NCI-H1092 treated with DMSO at 0.1 percent for 48 hours (cell line): ENCODE measurements around the gene TMEM183A.
A peak's percentile ranks its signal among the peaks of the same experiment; 100 is the strongest.
"Not testable (repeated sequence)": the region's sequence is repeated elsewhere in the genome, so short reads cannot be mapped to it uniquely, and the experiment has no call there.

Experiments
- DNase-seq: peaks from one replicate; lab custom pipeline; 2025; lab: John Stamatoyannopoulos, UW

Gene TMEM183A

DNA sequence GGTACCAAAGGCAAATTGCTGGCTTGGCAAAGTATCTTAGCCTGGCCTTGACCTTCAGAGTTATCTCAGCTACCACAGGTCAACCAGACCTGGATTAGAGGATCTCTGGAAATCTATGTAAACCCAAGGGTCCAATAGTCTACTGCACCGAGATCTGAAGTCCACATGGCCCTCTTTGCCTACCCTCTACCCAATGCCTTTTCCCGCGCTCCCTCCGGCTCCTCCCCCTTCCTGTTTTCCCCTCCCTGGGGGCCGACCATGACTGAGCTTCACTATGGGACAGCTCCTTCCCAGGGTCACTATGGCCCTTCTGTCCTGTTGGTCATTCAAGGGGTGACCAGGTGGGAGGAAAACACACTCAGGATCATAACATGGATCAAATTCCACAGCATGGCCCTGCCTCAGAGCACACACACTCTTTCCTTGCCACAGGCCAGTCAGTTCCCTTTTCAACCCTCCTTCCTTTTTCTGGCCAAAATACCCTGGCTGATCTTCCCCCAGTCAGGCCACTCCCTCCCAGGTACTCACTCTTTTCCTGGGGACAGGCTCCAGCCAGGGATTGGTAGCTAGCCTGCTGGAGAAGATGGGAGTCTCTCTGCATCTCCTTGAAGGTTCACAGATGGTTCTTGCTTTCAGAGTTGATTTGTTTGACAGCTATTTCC, 19.1 kb upstream of the TMEM183A start:
- DNase-seq, result no peak

DNA sequence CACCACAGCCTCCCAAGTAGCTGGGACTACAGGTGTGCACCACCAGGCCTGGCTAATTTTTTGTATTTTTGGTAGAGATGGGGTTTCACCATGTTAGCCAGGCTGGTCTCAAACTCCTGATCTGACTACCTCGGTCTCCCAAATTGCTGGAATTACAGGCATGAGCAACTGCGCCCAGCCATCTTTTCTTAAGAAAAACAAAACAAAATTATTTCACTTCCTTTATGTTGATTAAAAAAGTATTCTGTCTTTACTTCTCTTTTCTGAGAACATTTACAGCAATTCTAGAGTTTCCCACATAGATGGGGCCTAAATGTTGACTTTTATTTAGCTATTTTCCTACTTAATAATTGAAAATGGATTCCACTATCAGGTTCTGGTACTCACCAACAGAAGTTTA, 17.3 kb upstream of the TMEM183A start:
- DNase-seq, result no peak

DNA sequence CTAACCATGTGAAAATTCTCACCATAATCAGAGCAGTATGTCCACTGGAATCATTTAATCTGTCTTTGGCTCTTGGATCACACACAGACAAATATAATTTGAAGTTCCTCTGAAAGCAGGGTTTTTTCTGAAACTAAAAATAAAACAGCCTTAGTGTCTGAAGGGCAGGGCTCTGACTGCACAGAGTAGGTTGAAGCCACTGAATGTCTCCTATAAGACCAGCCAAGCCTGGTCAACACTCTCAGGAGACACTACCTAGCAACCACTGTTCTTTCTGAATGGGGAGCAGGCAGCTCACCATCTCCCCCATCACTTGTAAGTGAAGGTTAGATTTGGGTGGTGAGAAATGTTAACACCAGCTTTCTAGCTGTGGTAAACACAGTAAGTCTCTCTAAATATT, 16.1 kb upstream of the TMEM183A start:
- no peak for DNase-seq

DNA sequence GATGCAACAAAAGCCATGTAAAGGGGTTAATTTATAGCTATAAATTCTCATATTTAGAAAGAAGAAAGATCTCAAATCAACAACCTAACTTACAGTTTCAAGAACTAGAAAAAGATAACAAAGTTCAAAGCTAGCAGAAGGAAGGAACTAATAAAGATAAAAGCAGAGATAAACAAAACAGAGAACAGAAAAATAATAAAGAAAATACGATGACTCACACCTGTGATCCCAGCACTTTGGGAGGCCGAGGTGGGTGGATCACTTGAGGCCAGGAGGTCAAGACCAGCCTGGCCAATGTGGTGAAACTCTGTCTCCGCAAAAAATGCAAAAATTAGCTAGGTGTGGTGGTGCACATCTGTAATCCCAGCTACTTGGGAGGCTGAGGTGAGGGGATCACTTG, 12.4 kb upstream of the TMEM183A start:
- DNase-seq, result no peak

DNA sequence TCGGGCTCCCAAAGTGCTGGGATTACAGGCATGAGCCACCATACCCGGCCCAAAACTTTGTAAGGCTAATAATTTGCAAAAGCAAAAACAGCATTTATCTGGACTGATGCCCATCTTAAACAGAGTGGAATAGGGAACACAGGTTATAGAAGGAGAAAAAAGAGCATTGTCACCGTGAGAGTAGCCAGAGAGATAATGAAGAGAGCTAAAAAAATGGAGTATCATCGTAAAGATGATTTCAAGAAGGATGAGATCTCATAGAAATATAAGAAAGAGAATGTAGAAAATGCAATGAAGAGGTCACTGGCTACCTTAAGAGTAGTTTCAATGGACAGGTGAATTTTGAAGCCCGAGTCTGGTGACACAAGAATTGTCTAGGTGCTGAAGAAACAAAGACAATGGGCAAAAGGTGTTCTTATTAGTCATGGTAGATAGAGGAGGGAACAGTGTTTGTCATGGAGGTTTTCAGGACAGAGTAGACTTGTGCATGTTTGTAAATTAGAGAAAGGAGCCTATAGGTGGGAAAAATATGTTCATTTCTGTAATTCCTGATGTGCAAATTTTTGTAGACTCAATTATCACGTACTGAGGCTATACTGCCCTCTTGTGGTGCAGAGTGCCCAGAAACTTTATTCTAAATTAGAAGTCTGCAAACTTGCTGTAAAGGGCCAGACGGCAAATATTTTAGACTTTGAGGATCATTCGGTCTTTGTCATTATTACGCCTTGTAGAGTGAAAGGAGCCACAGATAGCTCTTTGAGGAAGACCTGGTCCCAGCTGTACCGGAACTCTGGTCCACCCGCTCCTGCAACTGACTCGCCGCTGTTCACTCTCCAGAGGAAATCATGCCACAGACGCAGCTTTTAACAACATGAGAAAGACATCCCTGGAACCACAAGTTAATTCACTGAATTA, 8.1 kb upstream of the TMEM183A start:
- DNase-seq, result peak; percentile 61

DNA sequence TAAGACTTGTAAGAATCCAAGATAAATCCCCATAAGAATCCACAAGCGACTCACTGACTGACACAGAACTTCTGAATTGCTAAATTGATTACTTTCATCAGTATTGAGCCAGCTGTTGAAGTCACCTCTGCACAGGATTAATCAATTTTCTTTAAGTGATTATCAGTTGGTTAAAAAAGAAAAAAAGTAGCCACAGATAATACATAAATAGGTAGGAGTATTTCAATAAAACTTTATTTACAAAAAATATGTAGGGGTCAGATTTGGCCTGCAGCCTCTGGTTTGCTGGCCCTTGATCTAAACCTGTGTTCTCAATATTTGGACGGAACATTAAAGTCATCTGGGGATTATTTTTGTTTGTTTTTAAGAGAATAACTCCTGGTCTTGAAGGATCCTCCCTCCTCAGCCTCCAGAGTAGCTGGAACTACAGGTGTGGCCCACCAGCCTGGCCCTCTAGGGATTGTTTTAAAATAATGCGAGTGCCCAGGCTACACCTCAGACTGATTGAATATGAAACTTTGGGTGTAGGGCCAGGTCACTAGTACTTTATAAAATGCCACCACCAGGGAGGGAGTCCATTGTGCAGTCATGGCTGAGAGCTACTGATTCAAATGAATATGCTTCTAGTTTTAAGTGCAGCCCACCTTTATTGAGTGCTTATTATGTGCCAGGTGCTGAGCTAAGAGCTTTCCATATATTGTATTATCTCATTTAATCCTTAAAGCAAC, 6.8 kb upstream of the TMEM183A start:
- DNase-seq, result no peak

DNA sequence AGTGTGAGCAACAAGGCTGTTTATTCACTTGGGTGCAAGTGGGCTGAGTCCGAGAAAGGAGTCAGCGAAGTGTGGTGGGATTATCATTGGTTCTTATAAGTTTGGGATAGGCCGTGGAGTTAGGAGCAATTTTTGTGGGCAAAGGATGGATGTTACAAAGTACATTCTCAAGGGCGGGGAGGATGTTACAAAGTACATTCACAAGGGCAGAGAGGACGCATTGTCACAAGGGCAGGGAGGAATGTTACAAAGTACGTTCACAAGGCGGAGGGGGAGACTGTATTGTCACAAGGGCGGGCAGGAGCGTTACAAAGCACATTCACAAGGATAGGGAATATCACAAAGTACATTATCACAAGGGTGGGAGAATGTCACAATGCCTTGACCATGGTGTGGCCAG, 5.2 kb upstream of the TMEM183A start:
- DNase-seq, result no peak

DNA sequence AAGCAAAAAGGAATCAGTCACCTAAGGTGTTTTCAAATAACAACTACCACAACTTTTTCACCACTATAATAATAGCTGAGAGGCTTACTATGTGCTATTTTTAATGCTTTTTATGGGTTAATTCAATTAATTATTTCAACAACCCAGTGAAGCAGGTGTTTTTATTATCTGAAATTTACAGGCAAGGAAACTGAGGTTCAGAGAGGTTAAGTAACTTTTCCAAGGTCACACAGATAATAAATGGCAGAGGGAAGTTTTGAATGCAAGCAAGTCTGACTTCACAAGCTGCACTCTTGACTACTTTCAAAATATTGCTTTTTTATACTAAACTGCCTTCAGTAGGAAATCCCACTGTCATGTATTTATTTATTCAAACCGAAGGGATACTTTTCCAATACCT, 4.2 kb upstream of the TMEM183A start:
- DNase-seq, result no peak

DNA sequence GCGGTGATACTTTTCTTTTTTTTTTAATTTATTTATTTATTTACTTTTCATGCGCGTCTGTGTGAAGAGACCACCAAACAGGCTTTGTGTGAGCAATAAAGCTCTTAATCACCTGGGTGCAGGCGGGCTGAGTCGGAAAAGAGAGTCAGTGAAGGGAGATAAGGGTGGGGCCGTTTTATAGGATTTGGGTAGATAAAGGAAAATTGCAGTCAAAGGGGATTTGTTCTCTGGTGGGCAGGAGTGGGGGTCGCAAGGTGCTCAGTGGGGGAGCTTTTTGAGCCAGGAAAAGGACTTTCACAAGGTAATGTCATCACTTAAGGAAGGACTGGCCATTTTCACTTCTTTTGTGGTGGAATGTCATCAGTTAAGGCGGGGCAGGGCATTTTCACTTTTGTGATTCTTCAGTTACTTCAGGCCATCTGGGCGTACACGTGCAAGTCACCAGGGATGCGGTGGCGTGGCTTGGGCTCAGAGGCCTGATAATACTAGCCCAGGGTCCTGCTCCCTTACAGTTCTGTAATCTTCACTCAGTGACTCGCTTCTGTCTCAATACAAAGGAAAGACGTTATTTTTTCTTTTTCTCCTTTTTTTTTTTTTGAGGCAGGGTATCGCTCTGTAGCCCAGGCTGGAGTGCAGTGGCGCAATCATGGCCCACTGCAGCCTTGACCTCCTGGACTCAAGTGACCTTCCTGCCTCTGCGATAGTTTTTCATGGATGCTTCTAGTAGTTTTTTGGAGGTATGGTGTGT, 1.6 kb upstream of the TMEM183A start:
- not testable (repeated sequence) for DNase-seq

DNA sequence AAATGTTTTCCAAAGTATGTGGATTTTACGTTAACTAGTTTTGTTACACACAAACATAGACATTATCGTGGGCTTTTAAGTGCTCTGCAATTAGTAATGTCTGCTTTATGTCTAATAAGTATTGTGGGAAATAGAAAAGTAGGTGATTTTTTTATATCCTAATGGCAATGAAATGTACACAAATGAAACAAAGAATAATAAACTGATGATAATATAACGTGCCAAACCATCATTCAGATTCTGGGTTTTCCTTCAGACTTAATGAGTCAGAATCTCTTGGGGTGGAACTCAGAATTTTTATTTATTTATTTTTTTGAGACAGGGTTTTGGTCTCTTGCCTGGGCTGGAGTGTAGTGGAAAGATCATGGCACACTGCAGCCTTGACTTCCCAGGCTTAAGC, 2.0 kb downstream of the TMEM183A start:
- no peak for DNase-seq

DNA sequence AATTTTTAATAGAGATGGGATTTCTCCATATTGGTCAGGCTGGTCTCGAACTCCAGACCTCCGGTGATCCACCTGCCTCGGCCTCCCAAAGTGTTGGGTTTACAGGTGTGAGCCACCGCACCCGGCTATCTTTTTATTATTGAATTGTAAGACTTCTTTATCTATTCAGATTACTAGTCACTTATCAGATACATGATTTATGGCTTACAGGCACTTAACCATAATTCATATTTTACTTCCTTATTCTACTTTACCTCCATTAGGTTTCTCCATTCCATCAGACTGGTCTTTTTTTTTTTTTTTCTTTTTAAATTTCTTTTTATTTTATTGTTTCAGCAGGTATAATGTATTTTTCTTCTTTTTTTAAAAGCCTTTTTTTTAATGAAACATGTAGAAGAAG, 4.4 kb downstream of the TMEM183A start:
- DNase-seq, result no peak

DNA sequence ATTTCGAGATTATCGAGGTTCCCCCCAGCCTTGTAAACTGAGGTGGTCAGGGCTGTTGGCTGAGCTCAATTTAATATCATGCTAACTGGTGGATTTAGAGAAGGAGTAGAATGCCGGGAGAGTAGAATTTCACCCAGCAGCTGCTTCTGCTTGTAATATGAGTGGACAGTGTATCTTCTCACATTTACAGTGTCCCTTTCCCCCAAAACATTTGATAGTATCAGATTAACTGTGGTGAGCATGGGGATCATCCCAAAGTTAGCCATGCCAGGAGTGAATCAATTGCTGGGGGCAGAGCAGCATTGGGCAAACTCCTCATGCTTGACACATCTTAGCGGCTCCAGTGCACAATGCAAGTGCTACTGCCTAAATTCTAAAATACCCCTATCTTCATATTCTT, 9.9 kb downstream of the TMEM183A start:
- no peak for DNase-seq

DNA sequence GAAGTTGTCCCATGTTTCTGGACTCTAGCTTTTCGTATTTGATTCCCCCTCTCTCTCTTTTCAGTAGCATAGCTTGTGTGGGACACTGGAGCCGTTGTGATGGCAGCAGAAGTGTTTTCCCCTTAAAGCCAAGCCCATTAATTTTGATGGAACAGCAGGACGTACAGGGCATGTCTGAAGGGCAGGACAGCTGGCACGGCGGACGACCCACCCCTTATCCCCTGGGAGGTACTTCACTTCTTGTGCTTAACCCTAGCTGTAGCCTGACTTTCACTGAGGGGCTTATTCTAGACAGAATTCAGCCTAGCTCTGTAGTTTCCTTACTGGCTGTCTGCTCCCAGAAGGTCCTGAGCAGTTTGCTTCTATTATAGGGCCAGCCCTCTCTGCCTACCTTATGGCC, 10.5 kb downstream of the TMEM183A start:
- no peak for DNase-seq

DNA sequence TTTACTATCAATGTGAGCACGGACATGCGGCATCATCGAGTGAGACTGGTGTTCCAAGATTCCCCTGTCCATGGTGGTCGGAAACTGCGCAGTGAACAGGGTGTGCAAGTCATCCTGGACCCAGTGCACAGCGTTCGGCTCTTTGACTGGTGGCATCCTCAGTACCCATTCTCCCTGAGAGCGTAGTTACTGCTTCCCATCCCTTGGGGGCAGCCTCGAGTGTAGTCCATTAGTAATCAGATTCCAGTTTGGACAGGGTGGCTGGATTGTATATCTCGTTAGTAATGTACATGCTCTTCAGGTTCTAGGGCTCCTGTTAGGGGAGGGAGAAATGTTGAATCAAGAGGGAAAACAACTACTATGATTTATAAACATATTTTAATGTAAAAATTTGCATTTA, 15.7 kb downstream of the TMEM183A start:
- not testable (repeated sequence) for DNase-seq

DNA sequence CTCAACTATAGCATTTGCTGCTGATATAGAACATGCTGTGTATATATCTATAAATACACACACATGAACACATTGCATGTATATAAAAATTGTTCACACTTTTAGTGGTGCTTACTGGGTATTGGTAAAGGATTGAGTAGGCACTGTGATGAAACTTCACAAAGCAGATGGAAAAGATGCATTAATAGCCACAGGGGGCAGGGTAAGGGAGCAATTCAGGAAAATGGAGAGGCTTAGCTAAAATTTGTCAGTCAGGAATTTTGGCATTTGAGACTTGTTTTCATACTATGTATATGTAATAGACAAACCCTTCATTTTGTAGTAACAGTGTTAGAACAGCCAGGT, 18.5 kb downstream of the TMEM183A start:
- no peak for DNase-seq

DNA sequence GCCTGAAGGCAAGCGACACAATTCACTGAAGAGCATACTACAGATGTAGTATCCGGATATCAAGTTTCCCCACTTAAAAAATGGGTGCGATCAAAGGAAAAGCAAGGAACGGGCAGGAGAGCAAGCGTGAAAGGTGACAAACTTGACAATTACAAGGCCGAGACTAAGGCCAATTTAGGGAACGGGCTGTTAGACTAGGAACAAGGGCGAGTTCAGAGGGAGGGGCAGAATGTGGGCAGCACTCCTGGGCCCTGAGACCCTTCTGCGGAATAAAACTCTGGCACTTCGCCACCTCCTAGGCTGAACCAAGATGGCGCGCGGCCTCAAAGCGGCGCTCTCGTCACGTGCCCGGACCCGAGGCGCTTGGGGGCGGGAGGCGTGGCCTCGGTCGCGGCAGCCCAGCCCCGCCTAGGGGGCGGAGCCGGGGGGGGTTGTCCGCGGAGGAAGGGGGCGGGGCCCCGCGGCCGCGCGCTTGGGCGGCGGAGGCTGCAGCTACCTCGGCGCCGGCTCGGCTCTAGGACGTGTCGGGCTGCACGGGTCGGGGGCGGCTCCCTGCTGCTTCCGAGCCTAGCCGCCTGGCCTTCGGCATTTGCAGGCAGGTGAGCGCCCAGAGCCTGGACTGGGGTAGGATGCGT, 19.0 kb downstream of the TMEM183A start, which contains the start of gene PPFIA4:
PPFIA4 (plus strand) TSS at position 461 of the 635 bp plus-strand sequence. CDS start 12,518 bp downstream, outside the sequence.
- peak; percentile 98 for DNase-seq

DNA sequence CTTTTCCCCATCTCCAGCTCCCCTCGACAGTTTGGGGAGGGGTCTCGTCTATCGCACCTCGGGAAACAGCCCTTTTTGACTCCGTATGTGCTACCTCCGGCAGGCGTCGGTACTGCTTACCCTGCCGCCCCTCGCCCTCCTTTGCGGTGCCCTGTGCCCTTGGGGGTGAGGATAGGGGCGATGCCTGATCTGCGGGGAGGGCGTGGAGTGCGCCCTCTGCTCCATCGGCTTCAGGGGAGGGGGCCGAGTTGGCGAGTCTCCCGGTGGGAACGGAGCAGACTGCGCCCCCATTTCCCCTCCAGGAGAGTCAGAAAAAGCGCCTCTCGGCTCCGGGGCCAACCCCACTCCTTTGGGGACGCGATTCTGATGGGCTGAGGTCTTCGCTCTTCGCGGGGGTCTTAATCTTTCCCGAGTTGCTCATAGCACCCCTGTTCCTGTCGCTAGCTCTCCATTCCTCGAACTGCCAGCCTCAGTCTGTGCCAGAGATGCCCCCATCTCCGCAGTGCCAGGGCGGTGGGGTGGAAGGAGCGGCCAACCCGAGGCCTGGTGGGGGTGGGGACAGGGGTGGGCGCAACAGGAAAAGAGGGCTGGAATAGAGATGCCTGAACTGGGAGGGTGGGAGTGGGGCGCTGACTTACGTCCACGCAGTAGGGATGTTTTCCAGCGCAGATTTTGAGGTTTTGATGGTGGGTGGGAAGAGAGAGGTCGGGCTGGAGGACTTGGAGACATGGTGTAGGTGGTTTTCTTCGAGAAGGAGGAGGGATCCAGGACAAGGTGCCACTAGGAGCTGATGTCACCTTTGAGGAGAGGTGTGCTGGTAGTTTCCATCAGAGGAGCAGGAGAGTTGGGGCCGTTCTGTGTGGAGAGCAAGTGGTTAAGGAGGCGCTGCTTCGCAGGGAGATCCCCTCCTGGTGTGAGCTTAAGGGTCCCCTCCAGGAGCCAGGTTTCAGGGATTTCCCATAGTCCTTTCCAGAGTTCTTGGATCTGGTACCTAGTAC, 19.8 kb downstream of the TMEM183A start:
- DNase-seq, result peak; percentile 29

DNA sequence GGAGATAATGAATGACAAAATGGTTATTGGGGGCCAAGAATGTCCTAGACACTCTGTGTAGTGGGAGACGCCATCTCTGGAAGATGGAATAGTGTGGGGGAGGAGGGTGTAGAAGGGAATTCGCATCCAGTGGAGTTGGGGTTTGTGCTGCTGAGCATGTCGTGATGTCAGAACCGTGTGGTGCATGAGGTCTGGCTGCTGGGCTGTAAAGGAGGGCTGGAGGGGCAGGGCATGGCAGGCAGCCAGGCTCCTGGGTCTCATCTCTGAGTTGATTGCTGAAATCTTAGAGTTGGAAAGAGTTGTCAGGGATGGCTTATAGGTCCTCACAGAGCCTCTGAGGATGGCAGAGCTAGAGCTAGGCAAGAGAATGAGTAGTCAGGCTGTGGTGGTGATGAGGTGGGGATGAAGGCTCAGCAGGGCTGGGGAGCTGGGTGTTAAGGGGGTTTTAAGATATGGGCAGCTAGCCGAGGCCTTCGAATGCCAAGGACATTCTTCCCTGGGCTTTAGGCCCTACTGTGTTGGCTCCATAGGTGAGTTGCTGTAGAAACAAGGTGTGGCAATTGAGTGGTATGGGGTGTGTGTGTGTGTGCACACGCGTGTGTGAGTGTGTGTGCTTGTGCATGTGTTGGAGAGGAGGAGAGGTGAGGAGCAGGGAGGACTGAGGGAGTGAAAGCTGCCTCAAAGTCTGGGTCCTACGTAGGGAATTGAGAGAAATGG, 21.1 kb downstream of the TMEM183A start:
- no peak for DNase-seq

DNA sequence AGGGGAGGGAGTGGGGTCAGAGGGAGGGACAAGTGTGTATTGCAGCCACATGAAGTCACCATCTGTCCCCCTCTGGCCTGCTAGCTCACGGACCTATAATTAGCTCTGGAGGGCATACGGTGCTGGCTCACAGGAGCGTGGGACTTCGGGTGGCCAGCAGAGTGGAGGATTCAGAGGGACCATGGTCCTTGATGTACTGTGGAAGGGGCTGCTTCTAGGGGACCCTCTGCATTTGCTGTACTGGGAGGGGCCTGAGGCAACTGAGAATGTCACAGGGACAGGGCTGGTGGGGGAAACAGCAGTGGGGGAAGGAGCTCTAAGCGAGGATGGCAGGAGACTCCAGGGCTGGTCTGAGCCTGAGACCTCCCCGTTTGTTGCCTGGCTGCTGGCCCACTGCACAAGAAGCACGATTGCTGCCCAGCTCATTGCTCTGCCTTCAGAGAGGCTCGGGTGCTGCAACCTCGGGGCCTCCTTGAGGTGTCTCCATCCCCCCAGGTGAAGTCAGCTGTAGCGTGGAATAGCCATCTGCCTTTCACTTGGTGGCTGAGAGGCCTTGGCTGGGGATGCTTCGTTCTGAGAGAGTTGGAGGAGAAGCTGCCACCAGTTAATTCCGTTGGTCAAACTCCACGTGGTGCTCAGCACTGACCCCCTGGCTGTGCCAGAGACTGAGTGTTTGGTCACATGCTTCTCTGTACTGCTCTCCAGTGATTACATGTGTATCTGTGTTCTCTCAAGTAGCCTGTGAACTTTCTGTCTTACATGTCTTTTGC, 21.8 kb downstream of the TMEM183A start:
- no peak for DNase-seq
